Loucy (cell line): ENCODE results near the gene ZNF576.

Experiments used
- CTCF ChIP-seq: fragments of 200-600 bp; sonication (generic); conservative IDR thresholded peaks from 2 replicates; pipeline ENCODE4 v1.5.1; 2014; ENCODE audit warnings: mild to moderate bottlenecking, antibody characterized with exemption, low read length
- EZH2phosphoT487 ChIP-seq: fragments of 200-600 bp; IDR thresholded peaks from 2 replicates; pipeline ENCODE4 v1.6.1; 2018; ENCODE audit warnings: antibody characterized with exemption, mild to moderate bottlenecking, moderate library complexity, borderline replicate concordance

- no peak for TF ChIP-seq CTCF
- TF ChIP-seq EZH2phosphoT487 = no peak
These were observed 42.0 kb upstream of the ZNF576 start for GRCh38 chr19:43554317-43554895.
